ENCODE data around the gene STMN1.

GRCh38 chr1:25867210-25867991 lies 38.8 kb downstream of the STMN1 start:
- no peak for TF ChIP-seq ZFP36 (IDR thresholded peaks at IDR 0.05; ENCODE audit: borderline replicate concordance, partially characterized antibody)
- TF ChIP-seq CTCF (IDR thresholded peaks at IDR 0.05), result no peak
- TF ChIP-seq ZC3H11A (IDR thresholded peaks at IDR 0.05), result no peak
- TF ChIP-seq TP53 (CRISPR knock-in tag; IDR thresholded peaks at IDR 0.05), result no peak
- TF ChIP-seq POLR2A (IDR thresholded peaks at IDR 0.05; ENCODE audit: low read length), result no peak
- TF ChIP-seq KDM5A (IDR thresholded peaks at IDR 0.05), result no peak
- no peak for TF ChIP-seq CHD2 (IDR thresholded peaks at IDR 0.05; ENCODE audit: low read length, partially characterized antibody)
- TF ChIP-seq EP300 (IDR thresholded peaks at IDR 0.05), result no peak

Measured in A549 (cell line).